Ammon's horn (tissue), 1 donor: Measurements from ENCODE around the gene ZNF593OS.
A peak's percentile ranks its signal among the peaks of the same experiment; 100 is the strongest.

Experiments
- DNase-seq: peaks from one replicate; pipeline ENCODE4 v3.0.0-alpha.2; 2016; ENCODE audit warnings: low spot score

ZNF593OS gene

DNA sequence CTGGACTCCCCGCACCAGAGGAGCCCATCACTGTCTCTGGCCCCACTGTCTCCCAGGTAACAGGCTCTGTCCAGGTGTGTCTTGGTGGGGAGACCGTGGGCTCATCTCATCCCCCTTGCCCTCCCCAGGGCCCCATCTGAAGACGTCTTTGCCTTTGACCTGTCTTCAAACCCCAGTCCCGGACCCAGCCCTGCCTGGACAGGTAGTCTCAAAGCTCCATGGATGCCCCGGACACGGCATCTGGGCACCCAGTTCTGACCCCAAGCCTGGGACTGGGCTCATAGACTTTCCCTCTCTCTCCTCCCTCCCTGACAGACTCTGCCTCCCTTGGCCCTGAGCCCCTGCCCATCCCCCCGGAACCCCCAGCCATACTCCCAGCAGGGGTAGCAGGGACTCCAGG, 12.5 kb upstream of the ZNF593OS start:
- no peak for DNase-seq

GRCh38 chr1:26182383-26182696, 10.7 kb upstream of the ZNF593OS start:
- DNase-seq = no peak

GRCh38 chr1:26181586-26182382, 10.2 kb upstream of the ZNF593OS start:
- no peak for DNase-seq

GRCh38 chr1:26180010-26180506, 8.4 kb upstream of the ZNF593OS start:
- DNase-seq = no peak

DNA sequence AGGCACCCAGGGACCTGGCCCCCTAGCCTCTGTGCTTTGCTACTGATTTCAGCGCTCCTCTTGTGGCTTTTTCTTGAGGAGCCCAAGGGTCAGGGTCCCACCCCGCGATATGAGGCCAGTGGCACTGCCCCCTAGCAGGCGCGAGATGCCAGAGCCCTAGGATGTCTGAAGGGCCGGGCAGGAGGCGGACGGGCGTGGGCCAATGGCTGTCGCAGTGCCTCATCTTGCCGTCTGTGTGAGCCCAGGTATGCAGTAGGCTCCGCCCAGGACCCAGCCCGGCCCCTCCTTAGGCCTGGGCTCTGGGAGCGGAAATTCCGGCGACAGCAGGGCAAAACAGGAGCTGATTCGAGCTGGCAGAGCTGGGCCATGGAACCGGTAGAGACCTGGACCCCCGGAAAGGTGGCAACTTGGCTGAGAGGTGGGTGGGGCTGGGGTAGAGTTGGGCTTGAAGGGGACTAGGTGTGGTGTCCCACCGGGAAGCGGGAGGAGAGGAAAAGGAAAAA, 5.6 kb upstream of the ZNF593OS start, which contains the start of gene CNKSR1:
Gene CNKSR1 (plus strand): TSS at position 310 of the 503 bp plus-strand sequence. CDS start 57 bp downstream, at position 367.
- DNase-seq = no peak

DNA sequence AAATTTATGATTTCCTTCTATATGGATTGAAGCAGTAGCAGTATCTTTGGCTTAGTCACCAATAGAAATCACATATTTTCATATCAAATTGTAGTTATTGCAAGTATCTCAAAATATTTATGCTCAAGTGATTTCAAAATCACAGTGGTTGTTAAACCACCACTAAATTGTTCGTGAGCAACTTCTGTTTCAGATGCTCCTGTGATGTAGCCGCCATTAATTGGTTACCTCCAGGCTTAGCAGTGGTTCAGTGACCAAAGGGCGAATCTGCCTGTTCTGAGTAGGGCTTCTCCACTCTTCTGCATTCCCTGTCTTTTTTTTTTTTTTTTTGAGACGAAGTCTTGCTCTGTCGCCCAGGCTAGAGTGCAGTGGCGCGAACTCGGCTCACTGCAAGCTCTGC, 3.7 kb upstream of the ZNF593OS start:
- DNase-seq = no peak

- no peak for DNase-seq
Observed at GRCh38 chr1:26170472-26170821, 1.2 kb downstream of the ZNF593OS start.

GRCh38 chr1:26169669-26170471, 1.8 kb downstream of the ZNF593OS start, which contains the start of gene ZNF593:
ZNF593 (plus strand) TSS chr1:26169908; CDS start chr1:26169984, 76 bp downstream.
- DNase-seq = peak; percentile 97

DNA sequence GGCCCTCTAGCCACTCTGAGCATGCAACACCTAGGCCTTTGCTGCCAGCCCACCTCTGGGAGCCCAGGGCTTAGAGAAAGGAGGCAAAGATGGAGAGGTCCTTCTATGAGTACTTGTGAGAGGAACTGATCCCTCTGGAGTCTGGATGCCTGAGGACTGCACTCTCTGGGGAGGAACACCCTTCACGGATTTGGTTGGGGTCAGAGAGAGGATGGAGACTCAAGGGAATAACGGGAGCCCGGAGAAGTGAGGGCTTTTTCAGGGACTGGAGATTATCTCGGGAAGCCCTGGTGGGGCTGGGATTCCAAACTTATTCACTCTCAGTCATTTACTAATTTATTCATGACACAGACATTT, 2.5 kb downstream of the ZNF593OS start:
- DNase-seq = no peak

GRCh38 chr1:26168410-26169197, 3.0 kb downstream of the ZNF593OS start, which contains the start of gene C1orf232:
C1orf232 (minus strand) TSS chr1:26168963; CDS start chr1:26168499, 464 bp downstream.
- DNase-seq = no peak

DNA sequence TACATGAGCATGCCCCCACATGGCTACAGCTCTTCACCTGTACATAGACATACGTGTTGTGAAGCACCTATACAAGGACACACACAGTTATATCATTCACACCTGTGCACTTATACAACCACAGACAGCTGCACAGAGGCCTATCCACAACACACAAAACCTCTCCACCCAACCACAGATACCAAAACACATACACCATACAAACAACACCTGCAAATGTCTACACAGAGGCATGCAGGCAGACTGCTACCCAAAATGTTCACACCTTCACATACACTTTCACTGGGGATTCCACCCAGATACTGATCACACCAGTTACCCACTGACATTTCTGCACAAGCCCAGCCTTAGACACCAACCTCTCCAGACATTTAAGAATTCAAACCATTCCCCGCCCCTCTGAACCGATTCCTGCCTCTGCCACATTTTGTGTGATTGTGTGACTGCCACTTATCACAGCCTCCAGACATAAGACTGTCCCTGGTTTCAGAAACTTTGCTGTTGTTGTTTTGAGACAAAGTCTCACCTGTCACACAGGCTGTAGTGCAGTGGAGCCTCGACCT, 4.8 kb downstream of the ZNF593OS start:
- DNase-seq = no peak

DNA sequence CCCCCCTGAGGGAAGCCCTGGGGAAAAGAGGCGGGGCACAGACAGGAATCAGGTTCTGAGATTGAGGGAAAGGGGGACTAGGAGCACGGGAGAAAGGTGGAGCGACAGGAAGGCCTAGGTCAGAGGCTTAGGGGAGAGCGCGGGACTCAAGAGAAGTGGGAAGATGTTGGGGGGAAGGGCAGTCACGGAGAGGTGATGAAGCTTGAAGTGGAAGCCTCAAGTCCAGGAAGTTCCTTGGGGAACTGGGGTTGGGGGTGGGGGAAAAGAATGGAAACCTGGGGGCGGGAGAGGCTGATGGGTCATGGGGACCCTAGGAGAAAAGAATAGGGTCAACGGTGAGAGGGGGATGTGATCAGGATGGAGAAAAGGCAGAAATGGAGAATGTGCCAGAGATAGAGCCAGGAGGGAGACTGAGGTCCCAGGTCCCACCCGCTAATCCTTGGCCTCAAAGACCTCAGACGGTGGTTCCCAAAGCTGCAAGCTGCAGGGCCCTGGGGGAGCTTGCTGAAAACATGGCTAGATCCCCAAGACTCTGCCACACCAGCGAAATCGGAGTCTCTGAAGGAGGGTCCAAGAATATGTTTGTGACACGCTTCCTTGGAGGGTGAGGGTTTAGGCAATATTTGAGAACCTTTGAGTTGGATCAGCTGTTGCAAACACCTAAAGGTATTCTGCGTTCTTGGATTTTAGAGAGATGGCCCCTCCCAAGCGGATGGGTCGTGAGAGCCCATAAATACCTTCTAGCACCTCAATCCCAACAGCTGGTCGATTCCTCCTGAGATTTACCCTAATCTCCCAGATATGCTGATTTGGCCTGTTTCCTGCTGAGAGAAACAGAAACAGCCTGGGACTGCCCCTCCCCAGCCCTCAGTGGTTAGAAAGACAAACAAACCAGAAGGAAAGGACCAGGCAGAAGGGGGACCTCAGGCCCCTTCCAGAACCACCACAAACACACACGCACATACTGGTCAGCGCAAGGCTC, 6.5 kb downstream of the ZNF593OS start:
- no peak for DNase-seq

- DNase-seq = no peak
Observed at GRCh38 chr1:26164036-26164860, 7.4 kb downstream of the ZNF593OS start.

GRCh38 chr1:26163684-26164035, 8.0 kb downstream of the ZNF593OS start:
- DNase-seq = no peak

GRCh38 chr1:26162220-26162709, 9.4 kb downstream of the ZNF593OS start:
- no peak for DNase-seq

DNA sequence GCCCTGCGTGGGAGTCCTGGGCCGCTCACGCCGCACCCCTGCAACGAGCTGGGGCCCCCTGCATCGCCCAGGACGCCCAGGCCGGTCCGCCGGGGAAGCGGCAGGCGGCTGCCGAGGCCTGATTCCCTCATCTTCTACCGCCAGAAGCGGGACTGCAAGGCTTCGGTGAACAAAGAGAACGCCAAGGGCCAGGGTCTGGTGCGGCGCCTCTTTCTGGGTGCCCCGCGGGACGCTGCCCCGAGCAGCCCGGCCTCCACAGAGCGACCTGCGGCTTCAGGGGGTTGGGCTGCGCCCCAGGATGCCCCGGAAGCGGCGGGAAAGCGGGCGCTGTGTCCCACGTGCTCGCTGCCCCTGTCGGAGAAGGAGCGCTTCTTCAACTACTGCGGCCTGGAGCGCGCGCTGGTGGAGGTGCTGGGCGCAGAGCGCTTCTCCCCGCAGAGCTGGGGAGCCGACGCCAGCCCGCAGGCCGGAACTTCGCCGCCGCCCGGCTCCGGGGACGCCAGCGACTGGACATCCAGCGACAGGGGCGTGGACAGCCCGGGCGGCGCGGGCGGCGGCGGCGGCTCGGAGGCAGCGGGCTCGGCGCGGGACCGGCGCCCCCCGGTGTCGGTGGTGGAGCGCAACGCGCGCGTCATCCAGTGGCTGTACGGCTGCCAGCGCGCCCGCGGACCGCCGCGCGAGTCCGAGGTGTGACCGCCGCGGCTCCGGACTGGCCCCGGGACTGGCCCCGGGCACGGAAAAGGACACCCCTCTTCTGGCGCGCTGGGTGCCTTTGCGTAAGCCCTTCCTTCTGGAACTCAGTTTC, 10.0 kb downstream of the ZNF593OS start:
- DNase-seq = peak; percentile 50

GRCh38 chr1:26160527-26161414, 10.9 kb downstream of the ZNF593OS start:
- no peak for DNase-seq

DNA sequence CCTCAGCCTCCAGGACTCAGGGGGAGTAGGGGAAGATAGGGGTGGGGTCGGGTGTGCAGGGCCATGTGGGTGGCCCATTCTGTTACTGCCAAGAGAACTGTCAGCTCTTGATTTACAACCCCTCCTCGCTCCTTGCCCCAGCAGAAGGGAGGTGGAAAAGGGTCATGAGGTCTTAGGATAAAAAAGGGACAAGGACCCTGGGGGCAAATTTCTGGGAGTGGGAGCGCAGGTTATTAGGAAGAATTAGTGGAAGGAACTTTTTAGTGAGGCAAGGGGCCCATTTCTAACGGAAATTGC, 11.9 kb downstream of the ZNF593OS start:
- DNase-seq = no peak
